HepG2 (cell line): Measurements from ENCODE around the gene CTAG1A. TPM values are rescaled to one million over a fixed set of nuclear protein-coding genes. Genes with fewer than 3 reads are reported as not detected.
"Not testable (repeated sequence)": the region's sequence is repeated elsewhere in the genome, so short reads cannot be mapped to it uniquely, and the experiment has no call there.

Experiments
- ATAC-seq: fragments of 200-7000 bp; cut with Tn5 transposase; 3 replicates; pipeline ENCODE4 v1.9.1; 2020; ENCODE audit warnings: mild to moderate bottlenecking, moderate library complexity
- BruUV-seq: library from RNA; stranded (reverse); fragments of 400-500 nt; replicated peaks from 2 replicates; lab custom pipeline; 2021; lab: Mats Ljungman, UMichigan
- CTCF ChIA-PET: fragments of 300-600 bp; formaldehyde crosslinking; extraction: SDS; loops from one replicate; lab custom pipeline; 2021; ENCODE audit warnings: low total read pairs, inconsistent platforms, low intra/inter-chr PET ratio; lab: Yijun Ruan, JAX
- POLR2A ChIA-PET: fragments of 350-600 bp; sonication (Branson Sonifier 250); formaldehyde crosslinking; loops from one replicate; lab custom pipeline; 2020; ENCODE audit warnings: antibody characterized with exemption, inconsistent platforms; lab: Yijun Ruan, JAX
- DNase-seq: peaks from one replicate; pipeline ENCODE4 v3.0.0-alpha.2; 2015; ENCODE audit warnings: low spot score
- FAIRE-seq: peaks from 3 replicates; lab custom pipeline; 2011; peaks lifted over from hg19 to GRCh38; lab: Jason Lieb, UNC
- H2AFZ ChIP-seq: one replicate; pipeline ENCODE4 v1.6.1; 2011; ENCODE audit warnings: low read length, inconsistent platforms
- H3K27ac ChIP-seq: fragments of 300-600 bp; 3 replicates; pipeline ENCODE4 v1.8.0; 2011; ENCODE audit warnings: mixed run types, mild to moderate bottlenecking, mixed read lengths, low read length, inconsistent platforms; ENCODE audit not compliant: insufficient read depth; ENCODE audit errors: extremely low read length
- H3K27me3 ChIP-seq, 2 experiments: fragments of 200-600 bp in 1 of 2; 2 replicates in 1 of 2; 3 replicates in 1 of 2; pipeline versions ENCODE4 v1.6.0 to v1.8.0; 2011; ENCODE audit warnings: low read length in 2 of 2, mild to moderate bottlenecking in 2 of 2, moderate library complexity in 2 of 2, inconsistent platforms in 1 of 2; ENCODE audit not compliant: insufficient read depth in 2 of 2, control insufficient read depth in 1 of 2
- H3K36me3 ChIP-seq, 2 experiments: fragments of 200-600 bp in 1 of 2; replicated peaks in 1 of 2; 2 replicates in 1 of 2; 3 replicates in 1 of 2; pipeline versions ENCODE4 v1.5.1 to v1.8.0; 2011; ENCODE audit warnings: low read length in 2 of 2, inconsistent platforms in 1 of 2; ENCODE audit not compliant: insufficient read depth in 2 of 2, control insufficient read depth in 1 of 2
- H3K4me1 ChIP-seq: 2 replicates; pipeline ENCODE4 v1.5.1; 2012; ENCODE audit warnings: low read length, inconsistent platforms; ENCODE audit not compliant: insufficient read depth
- H3K4me2 ChIP-seq: 2 replicates; pipeline ENCODE4 v1.6.0; 2011; ENCODE audit warnings: low read depth, low read length, inconsistent platforms
- H3K4me3 ChIP-seq, 3 experiments: fragments of 200-600 bp in 1 of 3; sonication (generic), shearing (Covaris generic) in 1 of 3; replicated peaks in 1 of 3; 2 replicates each; pipeline ENCODE4 v1.5.1; 2011 to 2016; ENCODE audit warnings: low read length in 3 of 3, inconsistent platforms in 2 of 3, low read depth in 2 of 3, mild to moderate bottlenecking in 2 of 3, control low read depth in 1 of 3, mixed read lengths in 1 of 3; ENCODE audit not compliant: insufficient read depth in 1 of 3
- H3K79me2 ChIP-seq: one replicate; pipeline ENCODE4 v1.6.1; 2011; ENCODE audit warnings: low read length, inconsistent platforms; ENCODE audit not compliant: insufficient read depth
- H3K9ac ChIP-seq: 2 replicates; pipeline ENCODE4 v1.6.0; 2011; ENCODE audit warnings: mild to moderate bottlenecking, low read depth, low read length, inconsistent platforms; ENCODE audit not compliant: insufficient read depth
- H3K9me3 ChIP-seq: 2 replicates; pipeline ENCODE4 v1.5.1; 2012; ENCODE audit warnings: mild to moderate bottlenecking, low read length
- H4K20me1 ChIP-seq: 2 replicates; pipeline ENCODE4 v1.6.0; 2011; ENCODE audit warnings: inconsistent platforms, mild to moderate bottlenecking, low read length, moderate library complexity; ENCODE audit not compliant: insufficient read depth
- WGBS: methylation state at CpG from one replicate; pipeline ENCODE4 v1.1.6; 2017; ENCODE audit warnings: low lambda C conversion rate; 5-methylcytosine and 5-hydroxymethylcytosine counted together
- in situ Hi-C: cut with HindIII; loops from 2 replicates; pipeline ENCODE4 v1.10.0; 2017; ENCODE audit warnings: low pct_unique_long_range_greater_than_20kb; ENCODE audit not compliant: extremely low pct_ligation_motif_present
- intact Hi-C: fragments of 100-400 bp; cut with micrococcal nuclease; formaldehyde crosslinking; loops from one replicate; pipeline ENCODE4 v1.10.0; 2022; ENCODE audit not compliant: unreplicated experiment
- polyA plus RNA-seq, 8 experiments: library from polyadenylated mRNA; depleted of rRNA in 3 of 8; stranded (reverse) in 7 of 8; unstranded in 1 of 8; fragments of >200 nt; fragmentation: Illumina TruSeq in 4 of 8; extraction: Trizol in 4 of 8; gene quantifications; 2 replicates each; pipeline versions ENCODE4 v1.2.1 to v1.2.3, GENCODE V29; 2011 to 2016; ENCODE audit warnings: low read depth in 4 of 8, missing spikeins in 1 of 8, mixed read lengths in 1 of 8; ENCODE audit not compliant: insufficient read depth in 1 of 8
- total RNA-seq, 5 experiments: library from RNA; depleted of rRNA; stranded (reverse); fragments of >200 nt; fragmentation: Illumina TruSeq; extraction: Trizol; gene quantifications; 2 replicates each; pipeline ENCODE4 v1.2.3, GENCODE V29; 2016; ENCODE audit warnings: low read depth in 1 of 5

Gene CTAG1A
- total and polyA plus RNA-seq, 2 of the 13 experiments (the other 11 are each of a cell fraction or from before 2014, with no cell fraction given), result not detected

DNA sequence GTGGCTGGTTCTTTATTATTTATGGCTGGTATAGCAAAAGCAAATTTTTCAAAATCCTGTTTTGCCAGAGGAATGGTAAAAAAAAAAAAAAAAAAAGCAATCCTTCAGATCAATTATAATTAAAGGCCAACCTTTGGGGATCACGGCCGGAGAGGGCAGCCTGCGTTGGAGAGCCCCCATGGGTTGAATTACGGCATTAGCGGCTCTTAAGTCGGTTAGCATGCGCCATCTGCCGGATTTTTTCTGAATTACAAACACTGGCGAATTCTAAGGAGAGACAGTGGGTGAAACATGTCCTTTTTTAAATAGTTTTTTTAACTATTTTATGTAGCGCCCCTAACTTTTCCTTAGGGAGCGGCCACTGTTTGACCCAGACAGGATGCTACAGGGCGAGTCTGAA, 28.7 kb downstream of the CTAG1A start:
- H3K79me2 ChIP-seq, FAIRE-seq, H3K4me2 ChIP-seq, H3K27me3 ChIP-seq, H3K9me3 ChIP-seq, intact Hi-C loops, H2AFZ ChIP-seq, CTCF ChIA-PET, in situ Hi-C loops, H3K27ac ChIP-seq, POLR2A ChIA-PET, ATAC-seq, H4K20me1 ChIP-seq, H3K4me3 ChIP-seq, DNase-seq, H3K36me3 ChIP-seq, H3K4me1 ChIP-seq, BruUV-seq, H3K9ac ChIP-seq: not testable (repeated sequence)
- 0% methylated on average over 6 of the region's 12 CpGs for WGBS

DNA sequence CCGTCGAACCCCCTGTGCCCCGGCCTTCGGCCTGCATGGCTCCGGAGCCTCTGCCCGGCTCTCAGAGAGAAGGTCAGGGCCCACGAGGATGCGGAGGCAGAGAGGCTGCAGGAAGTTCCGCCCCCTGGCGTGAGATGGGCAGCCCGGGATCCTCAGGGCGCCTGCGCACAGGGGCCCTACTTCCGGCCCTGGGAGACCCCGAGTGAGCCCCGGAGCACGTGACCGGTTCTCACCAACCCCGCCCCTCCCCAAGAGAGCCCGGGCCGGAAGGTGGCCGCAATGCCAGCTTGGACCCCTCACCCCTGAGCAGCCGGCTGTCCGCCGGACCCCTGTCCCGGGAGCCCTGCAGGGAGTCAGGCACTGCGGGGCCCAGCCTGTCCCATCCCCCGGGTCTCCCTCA, 34.2 kb downstream of the CTAG1A start, which contains the start of gene CTAG1B:
CTAG1B (minus strand) TSS at position 101 of the 400 bp plus-strand sequence; CDS start at position 37, 64 bp downstream.
- CTCF ChIA-PET, POLR2A ChIA-PET, ATAC-seq, H2AFZ ChIP-seq, BruUV-seq, H3K27me3 ChIP-seq, H3K4me1 ChIP-seq, H3K9ac ChIP-seq, in situ Hi-C loops, H3K27ac ChIP-seq, H4K20me1 ChIP-seq, H3K4me3 ChIP-seq, H3K9me3 ChIP-seq, DNase-seq, FAIRE-seq, intact Hi-C loops, H3K4me2 ChIP-seq, H3K36me3 ChIP-seq, H3K79me2 ChIP-seq: not testable (repeated sequence)
- WGBS, result no CpG with 5 or more reads among the region's 28 CpGs

GRCh38 chrX:154620767-154621414, 36.0 kb downstream of the CTAG1A start:
- CTCF ChIA-PET, H4K20me1 ChIP-seq, in situ Hi-C loops, H3K4me3 ChIP-seq, H2AFZ ChIP-seq, H3K27me3 ChIP-seq, H3K27ac ChIP-seq, DNase-seq, H3K9me3 ChIP-seq, intact Hi-C loops, POLR2A ChIA-PET, H3K36me3 ChIP-seq, H3K79me2 ChIP-seq, BruUV-seq, H3K4me1 ChIP-seq, H3K9ac ChIP-seq, H3K4me2 ChIP-seq: not testable (repeated sequence)
- ATAC-seq (peak; percentile 58), FAIRE-seq (peak; percentile 97)
- no CpG with 5 or more reads among the region's 11 CpGs for WGBS

DNA sequence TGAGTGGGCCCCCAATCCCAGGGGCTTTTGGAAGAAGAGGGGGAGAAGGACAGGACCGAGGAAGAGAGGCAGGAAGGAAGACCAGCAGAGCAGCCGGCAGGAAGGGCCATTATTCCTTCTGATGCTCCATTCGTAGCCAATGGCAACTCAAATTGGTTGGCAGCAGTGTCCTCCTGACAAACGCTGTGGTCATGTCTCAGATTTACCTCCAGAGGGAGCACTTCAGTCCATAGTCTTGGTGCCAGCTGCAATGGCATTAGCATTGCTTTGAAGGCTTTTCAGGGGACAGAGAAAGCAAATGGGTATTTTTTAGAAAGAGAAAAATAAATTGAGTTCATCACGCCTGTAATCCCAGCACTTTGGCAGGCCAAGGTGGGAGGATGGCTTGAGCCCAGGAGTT, 44.0 kb downstream of the CTAG1A start:
- H3K79me2 ChIP-seq, H3K4me2 ChIP-seq, POLR2A ChIA-PET, H3K4me3 ChIP-seq, in situ Hi-C loops, DNase-seq, FAIRE-seq, H4K20me1 ChIP-seq, H3K9me3 ChIP-seq, H3K27me3 ChIP-seq, H3K36me3 ChIP-seq, H3K27ac ChIP-seq, H3K4me1 ChIP-seq, BruUV-seq, H2AFZ ChIP-seq, CTCF ChIA-PET, H3K9ac ChIP-seq, intact Hi-C loops: not testable (repeated sequence)
- ATAC-seq, result peak; percentile 65
- no CpG with 5 or more reads among the region's 5 CpGs for WGBS
